DOHH2 (cell line): ENCODE measurements around the gene KIF25.

Experiments
- H3F3A ChIP-seq: fragments of 200-600 bp; sonication (generic), shearing (Covaris generic); 2 replicates; pipeline ENCODE4 v1.6.0; 2016; ENCODE audit warnings: antibody characterized with exemption, mild to moderate bottlenecking; ENCODE audit not compliant: control insufficient read depth, insufficient read depth
- H3K27ac ChIP-seq: fragments of 200-600 bp; sonication (generic); 2 replicates; pipeline ENCODE4 v1.5.1; 2014; ENCODE audit warnings: low read depth, mild to moderate bottlenecking, low read length, moderate library complexity
- H3K27me3 ChIP-seq: fragments of 200-600 bp; sonication (generic); 2 replicates; pipeline ENCODE4 v1.6.1; 2014; ENCODE audit warnings: mild to moderate bottlenecking, low read length, mixed read lengths; ENCODE audit not compliant: control insufficient read depth
- H3K36me3 ChIP-seq: fragments of 200-600 bp; sonication (generic); 2 replicates; pipeline ENCODE4 v1.6.1; 2014; ENCODE audit warnings: mild to moderate bottlenecking, low read length, moderate library complexity, mixed read lengths; ENCODE audit not compliant: control insufficient read depth
- H3K4me1 ChIP-seq: fragments of 200-600 bp; sonication (generic); 2 replicates; pipeline ENCODE4 v1.6.1; 2014; ENCODE audit warnings: mild to moderate bottlenecking, low read length, mixed read lengths; ENCODE audit not compliant: control insufficient read depth
- H3K4me2 ChIP-seq: fragments of 200-600 bp; sonication (generic); 2 replicates; pipeline ENCODE4 v1.6.0; 2014; ENCODE audit warnings: mild to moderate bottlenecking, low read length, moderate library complexity
- H3K4me3 ChIP-seq: fragments of 200-600 bp; sonication (generic); 2 replicates; pipeline ENCODE4 v1.5.1; 2014; ENCODE audit warnings: mild to moderate bottlenecking, low read length, mixed read lengths
- H3K79me2 ChIP-seq: fragments of 200-600 bp; sonication (generic); 2 replicates; pipeline ENCODE4 v1.6.1; 2014; ENCODE audit warnings: mild to moderate bottlenecking, low read length, mixed read lengths; ENCODE audit not compliant: control insufficient read depth
- H3K9me2 ChIP-seq: fragments of 200-600 bp; sonication (generic); replicated peaks from 2 replicates; pipeline ENCODE4 v1.6.1; 2014; ENCODE audit warnings: mild to moderate bottlenecking, low read length, mixed read lengths; ENCODE audit not compliant: control insufficient read depth
- H3K9me3 ChIP-seq: fragments of 200-600 bp; sonication (generic); 2 replicates; pipeline ENCODE4 v1.6.1; 2014; ENCODE audit warnings: antibody characterized with exemption, low read length, mixed read lengths; ENCODE audit not compliant: control insufficient read depth, insufficient read depth
- H4K20me1 ChIP-seq: fragments of 200-600 bp; sonication (generic); 2 replicates; pipeline ENCODE4 v1.6.0; 2014; ENCODE audit warnings: low read depth, mild to moderate bottlenecking, antibody characterized with exemption, low read length, moderate library complexity; ENCODE audit not compliant: control insufficient read depth, insufficient read depth
- EZH2phosphoT487 ChIP-seq: fragments of 200-600 bp; sonication (generic); IDR thresholded peaks from 2 replicates; pipeline ENCODE4 v1.6.1; 2017; ENCODE audit warnings: borderline replicate concordance, mild to moderate bottlenecking, antibody characterized with exemption, low read length, moderate library complexity, mixed read lengths
- TF ChIP-seq, protein P1 (sequence below): fragments of 200-600 bp; sonication (generic); IDR thresholded peaks from one replicate; pipeline ENCODE4 v1.5.1; 2014; ENCODE audit warnings: antibody characterized with exemption, mild to moderate bottlenecking, low read depth, low read length; ENCODE audit not compliant: poor library complexity, severe bottlenecking

Gene KIF25

DNA sequence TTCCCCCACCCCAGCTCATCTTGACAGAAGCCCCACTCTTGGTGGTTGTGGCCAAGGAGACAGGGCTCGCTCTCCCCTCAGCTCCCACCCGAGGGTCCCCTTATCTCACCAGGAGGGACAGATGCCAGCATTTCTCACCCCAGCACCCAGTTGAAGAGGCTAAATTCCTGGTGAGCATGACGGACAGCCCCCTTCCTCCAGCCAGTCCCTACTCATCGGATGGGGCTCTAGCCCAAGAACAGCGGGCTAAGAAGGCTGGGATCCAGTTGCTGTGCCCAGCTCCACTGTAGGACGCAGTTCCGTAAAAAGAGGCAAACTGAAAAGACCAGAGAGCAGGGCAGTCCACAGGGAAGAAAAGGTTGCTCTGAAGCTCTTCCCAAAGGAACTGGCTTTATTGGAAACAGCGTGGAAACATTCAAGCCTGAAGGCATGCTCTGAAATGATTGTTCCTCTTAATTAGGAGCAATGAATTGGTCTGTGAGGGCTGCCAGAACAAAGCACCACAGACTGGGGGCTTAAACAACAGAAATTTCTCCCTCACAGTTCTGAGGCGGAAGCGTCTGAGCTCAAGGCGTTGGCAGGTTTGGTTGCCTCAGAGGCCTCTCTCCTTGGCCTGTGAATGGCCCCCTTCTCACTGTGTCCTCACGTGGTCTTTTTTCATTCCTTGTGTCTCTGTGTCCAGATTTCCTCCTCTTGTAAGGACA is 17.9 kb upstream of the KIF25 start:
- Histone ChIP-seq H3K27ac (no peak overlapping the region), H3K9me3 (peaks cover 3% of the 10 kb centered on the region), H3K79me2 (no peaks in the 10 kb centered on the region), H3K36me3 (no peaks in the 10 kb centered on the region), H3K4me3 (no peak overlapping the region), H3K4me1 (no peaks in the 10 kb centered on the region), H3K27me3 (no peaks in the 10 kb centered on the region), H4K20me1 (no peaks in the 10 kb centered on the region), H3K4me2 (no peak overlapping the region), H3F3A (no peaks in the 10 kb centered on the region), H3K9me2 (no peaks in the 10 kb centered on the region)
- TF ChIP-seq, protein P1, sequence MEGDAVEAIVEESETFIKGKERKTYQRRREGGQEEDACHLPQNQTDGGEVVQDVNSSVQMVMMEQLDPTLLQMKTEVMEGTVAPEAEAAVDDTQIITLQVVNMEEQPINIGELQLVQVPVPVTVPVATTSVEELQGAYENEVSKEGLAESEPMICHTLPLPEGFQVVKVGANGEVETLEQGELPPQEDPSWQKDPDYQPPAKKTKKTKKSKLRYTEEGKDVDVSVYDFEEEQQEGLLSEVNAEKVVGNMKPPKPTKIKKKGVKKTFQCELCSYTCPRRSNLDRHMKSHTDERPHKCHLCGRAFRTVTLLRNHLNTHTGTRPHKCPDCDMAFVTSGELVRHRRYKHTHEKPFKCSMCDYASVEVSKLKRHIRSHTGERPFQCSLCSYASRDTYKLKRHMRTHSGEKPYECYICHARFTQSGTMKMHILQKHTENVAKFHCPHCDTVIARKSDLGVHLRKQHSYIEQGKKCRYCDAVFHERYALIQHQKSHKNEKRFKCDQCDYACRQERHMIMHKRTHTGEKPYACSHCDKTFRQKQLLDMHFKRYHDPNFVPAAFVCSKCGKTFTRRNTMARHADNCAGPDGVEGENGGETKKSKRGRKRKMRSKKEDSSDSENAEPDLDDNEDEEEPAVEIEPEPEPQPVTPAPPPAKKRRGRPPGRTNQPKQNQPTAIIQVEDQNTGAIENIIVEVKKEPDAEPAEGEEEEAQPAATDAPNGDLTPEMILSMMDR, result no peak
- TF ChIP-seq EZH2phosphoT487, result no peak

DNA sequence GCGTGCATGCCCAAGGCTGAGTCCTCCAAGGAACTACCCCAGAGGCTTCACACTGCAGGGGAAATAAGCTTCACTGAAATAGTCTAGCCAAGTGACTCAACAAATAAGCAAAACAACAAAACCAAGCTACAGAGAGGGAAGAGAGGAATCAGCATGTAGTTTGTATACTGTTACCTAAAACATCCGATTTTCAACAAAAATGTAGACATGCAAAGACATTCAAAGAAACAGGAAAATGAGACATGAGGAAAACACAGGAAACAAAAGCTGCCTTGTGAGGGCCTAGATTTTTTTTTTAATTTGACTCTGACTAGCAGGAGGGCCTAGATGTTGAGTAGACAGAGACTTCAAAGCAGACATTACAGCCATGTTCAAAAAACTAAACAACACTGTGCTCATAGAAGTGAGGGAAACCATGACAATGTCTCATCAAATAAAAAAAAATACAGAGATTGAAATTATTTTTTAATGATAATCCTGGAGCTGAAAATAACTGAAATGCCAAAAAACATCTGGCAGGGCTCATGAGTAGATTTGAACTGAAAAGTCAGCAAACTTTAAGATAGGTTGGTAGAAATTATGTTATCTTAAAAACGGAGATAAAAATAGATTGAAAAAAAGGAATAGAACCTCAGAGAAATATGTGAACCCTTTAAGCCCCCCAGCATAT is 16.4 kb upstream of the KIF25 start:
- H3K27me3 ChIP-seq, result no peaks in the 10 kb centered on the region
- H3K9me2 ChIP-seq, result no peaks in the 10 kb centered on the region
- H3K79me2 ChIP-seq, result no peaks in the 10 kb centered on the region
- H3K36me3 ChIP-seq, result no peaks in the 10 kb centered on the region
- H3K27ac ChIP-seq, result no peak overlapping the region
- TF ChIP-seq EZH2phosphoT487, result no peak
- TF ChIP-seq, protein P1, result no peak
- H3F3A ChIP-seq, result no peaks in the 10 kb centered on the region
- no peak overlapping the region for H3K4me2 ChIP-seq
- H3K4me1 ChIP-seq, result no peaks in the 10 kb centered on the region
- no peak overlapping the region for H3K4me3 ChIP-seq
- peaks cover 3% of the 10 kb centered on the region for H3K9me3 ChIP-seq
- no peaks in the 10 kb centered on the region for H4K20me1 ChIP-seq

DNA sequence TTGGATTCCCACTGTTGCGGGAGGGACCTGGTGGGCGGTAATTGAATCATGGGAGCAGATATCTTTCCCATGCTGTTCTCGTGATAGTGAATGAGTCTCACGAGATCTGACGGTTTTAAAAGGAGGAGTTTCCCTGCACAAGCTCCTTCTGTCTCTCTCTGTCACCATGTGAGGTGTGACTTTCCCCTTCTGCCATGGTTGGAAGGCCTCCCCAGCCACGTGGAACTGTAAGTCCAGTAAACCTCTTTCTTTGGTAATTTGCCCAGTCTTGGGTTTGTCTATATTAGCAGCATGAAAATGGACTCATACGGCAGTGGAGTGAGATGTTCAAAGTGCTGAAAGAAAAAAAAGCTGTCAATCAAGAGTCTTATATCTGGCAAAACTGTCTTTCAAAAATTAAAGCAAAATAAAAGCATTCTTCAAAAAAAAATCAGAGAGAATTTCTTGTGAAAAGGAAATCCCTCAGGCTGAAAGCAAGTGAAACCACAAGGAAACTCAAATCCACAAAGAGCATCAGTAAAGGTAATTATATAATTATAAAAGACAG is 15.5 kb upstream of the KIF25 start:
- H3K4me2 ChIP-seq, result no peak overlapping the region
- no peaks in the 10 kb centered on the region for H3K36me3 ChIP-seq
- no peak for TF ChIP-seq EZH2phosphoT487
- TF ChIP-seq, protein P1, result no peak
- no peaks in the 10 kb centered on the region for H3K27me3 ChIP-seq
- H3K27ac ChIP-seq, result no peak overlapping the region
- H3F3A ChIP-seq, result no peaks in the 10 kb centered on the region
- peaks cover 3% of the 10 kb centered on the region for H3K9me3 ChIP-seq
- no peaks in the 10 kb centered on the region for H3K4me1 ChIP-seq
- no peaks in the 10 kb centered on the region for H4K20me1 ChIP-seq
- no peaks in the 10 kb centered on the region for H3K9me2 ChIP-seq
- H3K79me2 ChIP-seq, result no peaks in the 10 kb centered on the region
- H3K4me3 ChIP-seq, result no peak overlapping the region
